ENCODE measurements around the gene EPHB2. TPM values are rescaled to one million over a fixed set of nuclear protein-coding genes. Genes with fewer than 3 reads are reported as not detected.

The EPHB2 gene
- total RNA-seq, 2 experiments from 2014 or later: 0.08 TPM; not detected in 1

GRCh38 chr1:22969304-22969709, 258.7 kb downstream of the EPHB2 start:
- Mint-ChIP-seq H3K36me3 (ENCODE audit: low read depth) (no peaks in the 10 kb centered on the region), H3K4me3 (no peak overlapping the region), H3K4me1 (ENCODE audit: low read depth) (no peaks in the 10 kb centered on the region), H3K27ac (no peak overlapping the region), H3K27me3 (peaks cover 65% of the 10 kb centered on the region), H3K9me3 (peaks cover 6% of the 10 kb centered on the region)
- ChIA-PET CTCF (no interaction called here), POLR2A (no interaction called here)
- no peak for ATAC-seq (ENCODE audit: poor library complexity)
- Histone ChIP-seq H3K4me1 (ENCODE audit: insufficient read depth, low read length) (peaks cover under 1% of the 10 kb centered on the region), H3K9me3 (ENCODE audit: control insufficient read depth in 1 of 2, insufficient read depth in 1 of 2, low read length in 2 of 2) (peaks cover 9 to 11% of the 10 kb centered on the region in 2 experiments), H3K36me3 (ENCODE audit: insufficient read depth, low read length) (no peaks in the 10 kb centered on the region), H3K27ac (ENCODE audit: low read depth in 1 of 2, low read length in 2 of 2) (no peak overlapping the region), H3K27me3 (ENCODE audit: control insufficient read depth in 1 of 2, insufficient read depth in 2 of 2, low read length in 2 of 2) (peaks cover 25 to 38% of the 10 kb centered on the region in 2 experiments), H3K4me3 (ENCODE audit: low read length) (no peak overlapping the region)
- no peak for TF ChIP-seq CTCF (IDR thresholded peaks at IDR 0.05)
- DNase-seq: no peak
- intact Hi-C loops (cut with DNase I, micrococcal nuclease): no loop called here

GRCh38 chr1:22970096-22970495, 259.5 kb downstream of the EPHB2 start:
- Histone ChIP-seq H3K27ac (ENCODE audit: low read depth in 1 of 2, low read length in 2 of 2) (no peak overlapping the region), H3K4me1 (ENCODE audit: insufficient read depth, low read length) (no peaks in the 10 kb centered on the region), H3K27me3 (ENCODE audit: control insufficient read depth in 1 of 2, insufficient read depth in 2 of 2, low read length in 2 of 2) (peaks cover 25 to 39% of the 10 kb centered on the region in 2 experiments), H3K36me3 (ENCODE audit: insufficient read depth, low read length) (no peaks in the 10 kb centered on the region), H3K4me3 (ENCODE audit: low read length) (no peak overlapping the region), H3K9me3 (ENCODE audit: control insufficient read depth in 1 of 2, insufficient read depth in 1 of 2, low read length in 2 of 2) (peaks cover 9 to 11% of the 10 kb centered on the region in 2 experiments)
- H3K4me3 Mint-ChIP-seq: no peak overlapping the region
- DNase-seq (no peak), ATAC-seq (ENCODE audit: poor library complexity) (no peak)
- no peak for TF ChIP-seq CTCF (IDR thresholded peaks at IDR 0.05)
- CTCF ChIA-PET: no interaction called here
- H3K27ac Mint-ChIP-seq: no peak overlapping the region
- H3K4me1 Mint-ChIP-seq (ENCODE audit: low read depth): no peaks in the 10 kb centered on the region
- intact Hi-C loops (cut with DNase I, micrococcal nuclease): loop anchor here in 1 of 2 experiments (10.0 kb wide), 1 partner anchor 215 kb away; no protein-coding TSS in a partner anchor
- POLR2A ChIA-PET: interaction anchor here (1.2 kb wide), 1 partner anchor 214 kb away, joined by 3 read pairs; no protein-coding TSS in a partner anchor
- H3K27me3 Mint-ChIP-seq: peaks cover 67% of the 10 kb centered on the region
- H3K9me3 Mint-ChIP-seq: peaks cover 6% of the 10 kb centered on the region
- H3K36me3 Mint-ChIP-seq (ENCODE audit: low read depth): no peaks in the 10 kb centered on the region

Small RNA genes within 50 kb of the gene (microRNA-seq; reads per million reads assigned to microRNA genes)
- gene MIR4253 (ENCODE audit: borderline microRNAs expressed, borderline replicate concordance): not detected
- not detected for gene MIR4684 (ENCODE audit: borderline microRNAs expressed, borderline replicate concordance)

Other genes with a start within 250 kb of the EPHB2 start
- not detected for gene EPHA8, start 147.3 kb upstream of the EPHB2 start, total RNA-seq
- gene C1QA, start 74.2 kb upstream of the EPHB2 start, total RNA-seq: not detected
- gene C1QC, start 67.2 kb upstream of the EPHB2 start, total RNA-seq: not detected
- not detected for gene C1QB, start 57.6 kb upstream of the EPHB2 start, total RNA-seq